ENCODE results near the gene SBK1.

Gene SBK1

GRCh38 chr16:28318042-28318744 lies 25.9 kb downstream of the SBK1 start:
- DNase-seq (ENCODE audit: low read depth) = no peak
- TF ChIP-seq CTCF (IDR thresholded peaks at IDR 0.05; ENCODE audit: insufficient read depth, low read depth, low read length, missing control alignments) = no peak
- no peak overlapping the region for H3K4me3 ChIP-seq (ENCODE audit: low read depth, low read length)

- H3K4me3 ChIP-seq (ENCODE audit: low read depth, low read length) = no peak overlapping the region
- no peak for DNase-seq (ENCODE audit: low read depth)
- no peak for TF ChIP-seq CTCF (IDR thresholded peaks at IDR 0.05; ENCODE audit: insufficient read depth, low read depth, low read length, missing control alignments)
These were observed 27.2 kb downstream of the SBK1 start for GRCh38 chr16:28319476-28320022.

- no peak for DNase-seq (ENCODE audit: low read depth)
- H3K4me3 ChIP-seq (ENCODE audit: low read depth, low read length) = no peak overlapping the region
- no peak for TF ChIP-seq CTCF (IDR thresholded peaks at IDR 0.05; ENCODE audit: insufficient read depth, low read depth, low read length, missing control alignments)
These were observed 27.8 kb downstream of the SBK1 start for GRCh38 chr16:28320023-28320561.

GRCh38 chr16:28320741-28321140 lies 28.4 kb downstream of the SBK1 start:
- no peak for TF ChIP-seq CTCF (IDR thresholded peaks at IDR 0.05; ENCODE audit: insufficient read depth, low read depth, low read length, missing control alignments)

GRCh38 chr16:28321700-28322411 lies 29.5 kb downstream of the SBK1 start:
- no peak overlapping the region for H3K4me3 ChIP-seq (ENCODE audit: low read depth, low read length)
- peak; percentile 42 for DNase-seq (ENCODE audit: low read depth)
- TF ChIP-seq CTCF (IDR thresholded peaks at IDR 0.05; ENCODE audit: insufficient read depth, low read depth, low read length, missing control alignments) = peak; percentile 79

More at GRCh38 chr16:28320741-28321140, 28.4 kb downstream of the SBK1 start:
- no peak for DNase-seq (ENCODE audit: low read depth)
- no peak overlapping the region for H3K4me3 ChIP-seq (ENCODE audit: low read depth, low read length)

GRCh38 chr16:28324235-28324886 lies 32.0 kb downstream of the SBK1 start:
- no peak for DNase-seq (ENCODE audit: low read depth)
- TF ChIP-seq CTCF (IDR thresholded peaks at IDR 0.05; ENCODE audit: insufficient read depth, low read depth, low read length, missing control alignments) = no peak
- no peak overlapping the region for H3K4me3 ChIP-seq (ENCODE audit: low read depth, low read length)
